Skeletal muscle cell (primary cell): ENCODE results near the gene CFDP1.
"Not testable (repeated sequence)": the region's sequence is repeated elsewhere in the genome, so short reads cannot be mapped to it uniquely, and the experiment has no call there.

Experiments
- DNase-seq: peaks from one replicate; pipeline ENCODE4 v3.0.0-alpha.2; 2010; ENCODE audit warnings: low read depth
- H3K4me3 ChIP-seq: 2 replicates; pipeline ENCODE4 v1.5.1; 2011; ENCODE audit warnings: low read depth, mild to moderate bottlenecking, control low read depth, low read length, moderate library complexity

CFDP1 gene

GRCh38 chr16:75460446-75460845 is 27.1 kb upstream of the CFDP1 start:
- no peak overlapping the region for H3K4me3 ChIP-seq

GRCh38 chr16:75459691-75460090 is 26.4 kb upstream of the CFDP1 start:
- DNase-seq: no peak
- no peak overlapping the region for H3K4me3 ChIP-seq

More at GRCh38 chr16:75460446-75460845, 27.1 kb upstream of the CFDP1 start:
- DNase-seq: no peak

- no peak for DNase-seq
- no peak overlapping the region for H3K4me3 ChIP-seq
These were observed 25.1 kb upstream of the CFDP1 start for GRCh38 chr16:75458439-75458838.

GRCh38 chr16:75458029-75458428 is 24.7 kb upstream of the CFDP1 start:
- no peak for DNase-seq
- H3K4me3 ChIP-seq: no peak overlapping the region

GRCh38 chr16:75457485-75458021 is 24.2 kb upstream of the CFDP1 start:
- DNase-seq: no peak
- H3K4me3 ChIP-seq: no peak overlapping the region

GRCh38 chr16:75456971-75457370 is 23.7 kb upstream of the CFDP1 start:
- no peak overlapping the region for H3K4me3 ChIP-seq
- no peak for DNase-seq

- H3K4me3 ChIP-seq, DNase-seq: not testable (repeated sequence)
These were observed 23.2 kb upstream of the CFDP1 start for GRCh38 chr16:75456486-75456885.

- no peak for DNase-seq
- no peak overlapping the region for H3K4me3 ChIP-seq
These were observed 22.4 kb upstream of the CFDP1 start for GRCh38 chr16:75455677-75456076.

- DNase-seq: no peak
- no peak overlapping the region for H3K4me3 ChIP-seq
These were observed 19.3 kb upstream of the CFDP1 start for GRCh38 chr16:75452464-75453190.

GRCh38 chr16:75446416-75446815 is 13.1 kb upstream of the CFDP1 start:
- DNase-seq: no peak
- H3K4me3 ChIP-seq: no peak overlapping the region

- no peak for DNase-seq
- H3K4me3 ChIP-seq: no peak overlapping the region
These were observed 12.0 kb upstream of the CFDP1 start for GRCh38 chr16:75445298-75445697.

GRCh38 chr16:75443298-75443697 is 10.0 kb upstream of the CFDP1 start:
- no peak for DNase-seq

GRCh38 chr16:75433732-75434413 is 570 bp upstream of the CFDP1 start:
- peak overlapping the region; percentile 96 for H3K4me3 ChIP-seq
- peak; percentile 91 for DNase-seq

More at GRCh38 chr16:75443298-75443697, 10.0 kb upstream of the CFDP1 start:
- H3K4me3 ChIP-seq: no peak overlapping the region

- no peak overlapping the region for H3K4me3 ChIP-seq
- DNase-seq: no peak
These were observed 3.5 kb downstream of the CFDP1 start for GRCh38 chr16:75429621-75430403.

- not testable (repeated sequence) for DNase-seq, H3K4me3 ChIP-seq
These were observed 6.8 kb downstream of the CFDP1 start for GRCh38 chr16:75426524-75426923.

- H3K4me3 ChIP-seq, DNase-seq: not testable (repeated sequence)
These were observed 9.1 kb downstream of the CFDP1 start for GRCh38 chr16:75424105-75424762.

GRCh38 chr16:75423723-75424104 is 9.6 kb downstream of the CFDP1 start:
- H3K4me3 ChIP-seq: no peak overlapping the region
- DNase-seq: no peak

GRCh38 chr16:75421820-75422126 is 11.5 kb downstream of the CFDP1 start:
- H3K4me3 ChIP-seq: no peak overlapping the region
- DNase-seq: no peak

- no peak overlapping the region for H3K4me3 ChIP-seq
- peak; percentile 56 for DNase-seq
These were observed 12.1 kb downstream of the CFDP1 start for GRCh38 chr16:75420987-75421819.
